Stimulated activated CD8-positive, alpha-beta memory T cell treated with anti-CD3 and anti-CD28 coated beads, Interleukin-15, amount 100 ng/mL, for 48 hours (primary cell): ENCODE results near the gene LRRN2.

ENCODE experiments used
- DNase-seq, 2 donors: peaks; one replicate each; pipeline ENCODE4 v3.0.0-alpha.2; 2020; ENCODE audit warnings: low read depth in 2 of 2

LRRN2 gene

GRCh38 chr1:204602111-204602579, 83.4 kb downstream of the LRRN2 start:
- no peak for DNase-seq

GRCh38 chr1:204600968-204601367, 84.6 kb downstream of the LRRN2 start:
- no peak for DNase-seq

GRCh38 chr1:204600203-204600602, 85.3 kb downstream of the LRRN2 start:
- no peak for DNase-seq

- DNase-seq = no peak
Measured at GRCh38 chr1:204599596-204599995, 85.9 kb downstream of the LRRN2 start.

- DNase-seq = no peak
Measured at GRCh38 chr1:204599098-204599497, 86.4 kb downstream of the LRRN2 start.

- DNase-seq = no peak
Measured at GRCh38 chr1:204598319-204598969, 87.1 kb downstream of the LRRN2 start.

- DNase-seq = no peak
Measured at GRCh38 chr1:204592246-204592948, 93.1 kb downstream of the LRRN2 start.

GRCh38 chr1:204591473-204592090, 94.0 kb downstream of the LRRN2 start:
- no peak for DNase-seq

GRCh38 chr1:204589409-204590038, 96.0 kb downstream of the LRRN2 start:
- no peak for DNase-seq

GRCh38 chr1:204588826-204589225, 96.7 kb downstream of the LRRN2 start:
- DNase-seq = no peak

GRCh38 chr1:204587621-204588020, 97.9 kb downstream of the LRRN2 start:
- DNase-seq = no peak

GRCh38 chr1:204584699-204585372, 100.7 kb downstream of the LRRN2 start:
- DNase-seq = no peak

- no peak for DNase-seq
Measured at GRCh38 chr1:204583909-204584632, 101.5 kb downstream of the LRRN2 start.

- DNase-seq = no peak
Measured at GRCh38 chr1:204581759-204582158, 103.8 kb downstream of the LRRN2 start.

- no peak for DNase-seq
Measured at GRCh38 chr1:204580862-204581261, 104.7 kb downstream of the LRRN2 start.

GRCh38 chr1:204579681-204580080, 105.9 kb downstream of the LRRN2 start:
- no peak for DNase-seq

- DNase-seq = no peak
Measured at GRCh38 chr1:204578867-204579664, 106.5 kb downstream of the LRRN2 start.

GRCh38 chr1:204577794-204578478, 107.6 kb downstream of the LRRN2 start:
- no peak for DNase-seq

- no peak for DNase-seq
Measured at GRCh38 chr1:204576422-204576821, 109.1 kb downstream of the LRRN2 start.
